ENCODE data around the gene TRIO.
A peak's percentile ranks its signal among the peaks of the same experiment; 100 is the strongest.

Gene TRIO

GRCh38 chr5:14464096-14464495 lies 321.0 kb downstream of the TRIO start:
- no peak for ATAC-seq
- Mint-ChIP-seq H3K27me3 (peaks cover 6% of the 10 kb centered on the region), H3K27ac (no peak overlapping the region), H3K4me1 (no peaks in the 10 kb centered on the region), H3K4me3 (no peak overlapping the region), H3K9me3 (no peaks in the 10 kb centered on the region)
- no peak for DNase-seq

- no peak overlapping the region for H3K4me3 Mint-ChIP-seq
- ATAC-seq: no peak
- no peaks in the 10 kb centered on the region for H3K9me3 Mint-ChIP-seq
- H3K4me1 Mint-ChIP-seq: no peaks in the 10 kb centered on the region
- no peak for DNase-seq
- peak overlapping the region in 1 of 2 donors; percentile 63 for H3K27ac Mint-ChIP-seq
- H3K27me3 Mint-ChIP-seq: peaks cover 8% of the 10 kb centered on the region
Measured at GRCh38 chr5:14464671-14465070, 321.5 kb downstream of the TRIO start.

DNA sequence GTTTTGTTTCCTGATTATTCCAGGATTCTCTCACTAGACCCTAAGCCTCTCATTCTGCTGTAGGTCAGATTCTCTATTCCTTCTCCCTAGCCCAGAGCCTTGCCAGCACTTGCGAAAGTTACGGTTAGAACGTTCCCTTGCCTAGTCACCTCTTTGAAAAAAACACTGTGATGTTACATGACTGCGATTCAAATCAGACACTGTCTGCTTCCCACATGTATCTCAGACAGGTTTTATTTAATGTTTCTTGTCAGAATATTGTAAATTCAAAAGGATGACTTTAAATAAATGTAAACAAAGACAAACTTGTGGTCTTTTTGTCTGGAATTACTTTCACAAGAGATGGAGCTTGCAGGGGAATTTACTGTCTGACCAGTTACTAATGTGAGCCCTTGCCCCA lies 322.0 kb downstream of the TRIO start:
- DNase-seq (no peak), ATAC-seq (no peak)
- peaks cover 8% of the 10 kb centered on the region for H3K27me3 Mint-ChIP-seq
- H3K4me1 Mint-ChIP-seq: no peaks in the 10 kb centered on the region
- no peak overlapping the region for H3K4me3 Mint-ChIP-seq
- H3K27ac Mint-ChIP-seq: peak overlapping the region in 1 of 2 donors; percentile 63
- H3K9me3 Mint-ChIP-seq: no peaks in the 10 kb centered on the region

DNA sequence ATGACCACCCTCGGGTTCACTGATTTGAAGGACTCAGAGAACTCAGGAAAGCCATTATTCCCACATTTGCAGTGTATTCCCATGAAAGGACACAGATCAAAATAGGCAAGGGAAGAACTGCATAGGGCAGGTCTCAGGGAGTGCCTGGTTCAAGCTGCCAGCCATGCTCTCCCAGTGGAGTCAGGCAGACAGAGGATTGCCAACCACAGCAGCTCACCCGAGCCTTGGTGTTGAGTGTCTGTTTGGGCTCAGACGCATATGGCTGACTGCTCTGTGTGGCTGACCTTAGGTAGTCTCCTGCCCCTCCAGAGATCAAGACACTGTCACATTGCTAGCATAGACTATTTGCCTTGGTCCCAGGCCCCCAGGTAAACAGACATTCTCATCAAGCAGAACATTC lies 322.6 kb downstream of the TRIO start:
- DNase-seq: no peak
- Mint-ChIP-seq H3K27me3 (peaks cover 8% of the 10 kb centered on the region), H3K4me3 (no peak overlapping the region), H3K9me3 (no peaks in the 10 kb centered on the region), H3K4me1 (no peaks in the 10 kb centered on the region), H3K27ac (no peak overlapping the region)
- no peak for ATAC-seq

- peaks cover 8% of the 10 kb centered on the region for H3K27me3 Mint-ChIP-seq
- H3K9me3 Mint-ChIP-seq: no peaks in the 10 kb centered on the region
- no peak for ATAC-seq
- DNase-seq: no peak
- H3K4me1 Mint-ChIP-seq: no peaks in the 10 kb centered on the region
- no peak overlapping the region for H3K4me3 Mint-ChIP-seq
- H3K27ac Mint-ChIP-seq: no peak overlapping the region
Measured at GRCh38 chr5:14467251-14467650, 324.1 kb downstream of the TRIO start.

- H3K27me3 Mint-ChIP-seq: peaks cover 8% of the 10 kb centered on the region
- H3K27ac Mint-ChIP-seq: no peak overlapping the region
- no peak for DNase-seq
- H3K4me1 Mint-ChIP-seq: no peaks in the 10 kb centered on the region
- H3K9me3 Mint-ChIP-seq: no peaks in the 10 kb centered on the region
- ATAC-seq: no peak
- no peak overlapping the region for H3K4me3 Mint-ChIP-seq
Measured at GRCh38 chr5:14467886-14468285, 324.7 kb downstream of the TRIO start.

- Mint-ChIP-seq H3K27ac (peak overlapping the region in 1 of 2 donors; percentile 37), H3K4me3 (no peak overlapping the region)
Measured at GRCh38 chr5:14469551-14470377, 326.6 kb downstream of the TRIO start.

GRCh38 chr5:14471507-14471906 lies 328.4 kb downstream of the TRIO start:
- no peak for DNase-seq
- no peak overlapping the region for H3K4me3 Mint-ChIP-seq
- ATAC-seq: no peak
- H3K4me1 Mint-ChIP-seq: no peaks in the 10 kb centered on the region
- H3K9me3 Mint-ChIP-seq: no peaks in the 10 kb centered on the region
- H3K27ac Mint-ChIP-seq: no peak overlapping the region
- peaks cover 8% of the 10 kb centered on the region for H3K27me3 Mint-ChIP-seq

More at GRCh38 chr5:14469551-14470377, 326.6 kb downstream of the TRIO start:
- H3K4me1 Mint-ChIP-seq: no peaks in the 10 kb centered on the region
- H3K27me3 Mint-ChIP-seq: peaks cover 8% of the 10 kb centered on the region
- H3K9me3 Mint-ChIP-seq: no peaks in the 10 kb centered on the region
- no peak for ATAC-seq
- DNase-seq: no peak

DNA sequence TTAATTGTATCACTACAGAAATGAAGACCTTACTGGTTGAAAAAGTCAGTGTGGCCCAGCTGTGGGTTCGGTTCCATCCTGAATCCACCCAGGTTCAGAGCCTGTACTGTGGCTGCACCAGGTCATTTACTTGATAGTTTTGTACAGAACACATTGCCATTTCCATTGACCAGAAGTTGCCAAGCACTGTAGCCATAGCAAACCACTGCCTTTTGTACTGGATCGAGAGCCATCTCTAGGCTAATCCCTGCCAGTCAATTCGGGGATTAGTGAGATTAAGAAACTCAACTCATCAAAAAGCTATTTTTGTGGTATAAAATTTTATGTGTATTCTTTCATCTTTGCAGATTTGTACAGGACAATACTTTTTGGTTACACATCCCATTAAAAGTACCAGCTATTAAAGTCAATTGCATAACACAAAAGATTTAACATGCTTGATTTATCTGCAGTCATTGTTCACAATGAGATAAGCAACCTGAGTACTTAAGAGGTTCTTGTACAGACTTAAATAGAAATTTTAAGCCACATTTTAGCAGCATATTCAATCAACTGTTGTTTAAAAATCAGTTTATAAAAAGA lies 329.9 kb downstream of the TRIO start:
- Mint-ChIP-seq H3K4me3 (no peak overlapping the region), H3K9me3 (no peaks in the 10 kb centered on the region), H3K27me3 (peaks cover 8% of the 10 kb centered on the region), H3K4me1 (no peaks in the 10 kb centered on the region), H3K27ac (no peak overlapping the region)
- no peak for DNase-seq
- no peak for ATAC-seq

DNA sequence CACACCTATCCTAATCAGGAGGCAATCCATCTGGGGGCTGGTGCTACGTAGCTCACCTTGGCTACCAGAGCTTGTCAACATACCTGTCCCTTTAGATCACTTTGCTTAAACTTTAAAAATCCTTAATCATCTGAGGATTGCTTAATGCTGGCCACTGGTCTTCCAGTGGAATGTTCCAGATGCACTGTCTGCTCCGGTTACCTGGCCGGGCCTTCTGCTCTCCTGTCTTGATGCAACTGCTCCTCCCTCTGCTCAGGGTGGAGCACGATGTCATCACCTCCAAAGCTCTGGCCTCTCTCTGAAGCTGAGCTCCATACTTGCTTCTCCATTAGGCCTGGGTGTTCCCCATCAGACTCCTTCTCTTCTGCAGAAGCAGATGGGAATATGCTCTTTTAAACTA lies 331.9 kb downstream of the TRIO start:
- Mint-ChIP-seq H3K9me3 (no peaks in the 10 kb centered on the region), H3K4me3 (no peak overlapping the region), H3K4me1 (peaks cover 17% of the 10 kb centered on the region), H3K27ac (peak overlapping the region in 1 of 2 donors; percentile 6), H3K27me3 (no peaks in the 10 kb centered on the region)
- ATAC-seq: no peak
- DNase-seq: no peak

DNA sequence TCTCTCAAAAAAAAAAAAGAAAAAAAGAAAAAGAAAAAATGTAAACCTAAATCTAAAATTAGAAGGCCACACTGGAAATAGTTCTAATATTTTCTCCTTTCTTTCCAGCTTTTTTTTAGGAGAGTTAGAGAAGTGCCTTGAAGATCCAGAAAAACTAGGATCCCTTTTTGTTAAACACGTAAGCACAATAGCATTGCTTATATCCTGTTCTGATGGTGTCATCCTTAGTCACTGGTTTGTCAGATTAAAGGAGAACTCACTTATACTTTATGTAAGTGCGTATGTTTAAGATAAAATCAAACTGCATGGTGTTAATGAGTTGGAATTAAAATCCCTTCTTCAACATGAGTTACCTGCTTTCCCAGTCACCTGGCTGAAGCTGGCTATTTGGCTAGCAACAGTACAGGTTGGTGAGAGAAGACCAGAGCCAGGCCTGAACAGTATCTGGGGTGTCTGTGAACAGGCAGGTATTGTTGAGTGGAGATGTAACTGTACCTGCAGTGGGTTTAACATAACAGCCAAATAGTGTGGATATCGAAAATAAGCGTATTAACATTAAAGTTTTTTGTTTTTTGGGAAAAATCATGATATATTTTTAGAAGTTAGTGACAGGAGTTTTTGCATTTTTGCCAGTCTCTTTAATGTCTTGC lies 333.8 kb downstream of the TRIO start:
- Mint-ChIP-seq H3K4me1 (peaks cover 18% of the 10 kb centered on the region), H3K27ac (no peak overlapping the region), H3K4me3 (no peak overlapping the region), H3K27me3 (no peaks in the 10 kb centered on the region), H3K9me3 (no peaks in the 10 kb centered on the region)
- no peak for ATAC-seq
- no peak for DNase-seq

DNA sequence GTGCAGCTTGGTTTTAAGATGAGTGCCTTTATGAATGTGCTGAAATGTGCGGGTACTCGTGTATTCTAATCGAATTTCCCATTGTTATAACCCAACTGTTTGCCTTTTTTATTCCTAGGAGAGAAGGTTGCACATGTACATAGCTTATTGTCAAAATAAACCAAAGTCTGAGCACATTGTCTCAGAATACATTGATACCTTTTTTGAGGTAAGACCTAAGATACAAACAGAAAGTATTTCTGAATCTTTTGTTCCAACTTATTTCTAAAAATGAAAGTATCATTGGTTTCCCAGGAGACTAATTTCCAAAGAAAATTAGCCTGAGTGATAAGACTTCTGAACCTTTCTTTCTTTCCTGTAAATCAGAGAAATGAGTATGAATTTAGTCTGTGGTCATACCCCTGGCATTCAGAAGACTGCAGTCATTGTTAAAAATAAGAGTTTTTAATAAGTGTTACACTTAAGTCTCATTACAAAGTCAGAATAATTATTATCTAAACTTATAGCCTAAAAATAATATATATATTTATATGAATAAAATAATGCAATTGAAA lies 336.1 kb downstream of the TRIO start:
- peak; percentile 58 for ATAC-seq
- no peaks in the 10 kb centered on the region for H3K27me3 Mint-ChIP-seq
- no peak overlapping the region for H3K27ac Mint-ChIP-seq
- H3K4me3 Mint-ChIP-seq: peak overlapping the region in 1 of 2 donors; percentile 27
- peaks cover 18% of the 10 kb centered on the region for H3K4me1 Mint-ChIP-seq
- H3K9me3 Mint-ChIP-seq: no peaks in the 10 kb centered on the region
- DNase-seq: no peak

GRCh38 chr5:14481349-14481748 lies 338.2 kb downstream of the TRIO start:
- H3K27ac Mint-ChIP-seq: peak overlapping the region in 1 of 2 donors; percentile 54
- H3K27me3 Mint-ChIP-seq: no peaks in the 10 kb centered on the region
- H3K4me3 Mint-ChIP-seq: no peak overlapping the region
- no peaks in the 10 kb centered on the region for H3K9me3 Mint-ChIP-seq
- ATAC-seq (no peak), DNase-seq (no peak)
- peaks cover 18% of the 10 kb centered on the region for H3K4me1 Mint-ChIP-seq

DNA sequence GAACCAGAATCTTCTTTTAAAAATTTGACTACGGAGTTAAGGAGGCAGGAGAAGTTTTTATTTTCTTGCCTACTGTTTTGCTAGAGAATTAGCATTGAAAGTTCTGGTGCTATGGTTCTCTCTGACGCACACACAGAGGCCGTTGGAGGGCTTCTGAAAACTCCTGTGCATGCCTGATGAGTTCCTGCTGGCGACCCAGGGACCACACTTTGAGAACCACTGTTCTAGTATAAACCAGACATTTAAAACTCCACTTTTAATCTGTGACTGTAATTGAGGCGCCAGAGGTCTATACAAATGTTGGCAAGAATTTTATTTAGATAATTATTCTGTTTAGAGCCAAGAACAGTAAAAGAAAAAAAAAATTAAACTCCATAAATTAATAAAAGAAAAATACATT lies 338.9 kb downstream of the TRIO start:
- no peak overlapping the region for H3K4me3 Mint-ChIP-seq
- no peak for DNase-seq
- H3K4me1 Mint-ChIP-seq: peaks cover 18% of the 10 kb centered on the region
- H3K27ac Mint-ChIP-seq: peak overlapping the region in 1 of 2 donors; percentile 54
- no peaks in the 10 kb centered on the region for H3K9me3 Mint-ChIP-seq
- no peak for ATAC-seq
- H3K27me3 Mint-ChIP-seq: no peaks in the 10 kb centered on the region

GRCh38 chr5:14483504-14484157 lies 340.5 kb downstream of the TRIO start:
- H3K27ac Mint-ChIP-seq: peak overlapping the region in 1 of 2 donors; percentile 9
- no peak overlapping the region for H3K4me3 Mint-ChIP-seq
- H3K9me3 Mint-ChIP-seq: peaks cover 0 to 7% of the 10 kb centered on the region in 2 donors
- peaks cover 14% of the 10 kb centered on the region for H3K4me1 Mint-ChIP-seq
- ATAC-seq (peak; percentile 3), DNase-seq (no peak)
- no peaks in the 10 kb centered on the region for H3K27me3 Mint-ChIP-seq

All from stimulated activated naive CD8-positive, alpha-beta T cell treated with anti-CD3 and anti-CD28 coated beads, Interleukin-15, amount 100 ng/mL, for 72 hours (primary cell).